Measurements from ENCODE around the gene PIK3R6. TPM values are rescaled to one million over a fixed set of nuclear protein-coding genes. Genes with fewer than 3 reads are reported as not detected.
A peak's percentile ranks its signal among the peaks of the same experiment; 100 is the strongest.
"Not testable (repeated sequence)": the region's sequence is repeated elsewhere in the genome, so short reads cannot be mapped to it uniquely, and the experiment has no call there.

Gene PIK3R6
- total and polyA plus RNA-seq, 2 experiments from 2014 or later = 0.11 to 0.24 TPM

GRCh38 chr17:8885967-8886684 is 18.7 kb upstream of the PIK3R6 start (continued):
- TF ChIP-seq ZNF462 (CRISPR knock-in tag; IDR thresholded peaks at IDR 0.05) (no peak), NANOG (IDR thresholded peaks at IDR 0.05; ENCODE audit: borderline replicate concordance) (no peak), CTCF (conservative IDR thresholded peaks at IDR 0.05; ENCODE audit: low read depth in 2 of 2) (no peak)

GRCh38 chr17:8885163-8885966 is 17.9 kb upstream of the PIK3R6 start:
- DNase-seq (ENCODE audit: low spot score) = peak; percentile 62
- peak; percentile 29 for ATAC-seq
- H3K79me2 ChIP-seq (replicated peaks; ENCODE audit: insufficient read depth) = not testable (repeated sequence)

More at GRCh38 chr17:8885163-8885966, 17.9 kb upstream of the PIK3R6 start:
- H3K4me3 ChIP-seq; H3K27ac Mint-ChIP-seq; H4K20me1 ChIP-seq (replicated peaks; ENCODE audit: insufficient read depth); H2AFZ ChIP-seq; H3F3A ChIP-seq (replicated peaks; ENCODE audit: low read depth); H3K27me3 ChIP-seq (ENCODE audit: insufficient read depth); H3K4me1 Mint-ChIP-seq; H3K4me1 ChIP-seq (ENCODE audit: insufficient read depth); H3K9me2 ChIP-seq (ENCODE audit: insufficient read depth); H3K4me2 ChIP-seq; H3K27me3 Mint-ChIP-seq (ENCODE audit: insufficient read depth, low read depth, poor library complexity); H3K36me3 ChIP-seq (ENCODE audit: insufficient read depth); H3K27ac ChIP-seq (ENCODE audit: low read depth); H3K36me3 Mint-ChIP-seq (ENCODE audit: low read depth); H3K4me3 Mint-ChIP-seq; H3K9me3 Mint-ChIP-seq: not testable (repeated sequence)
